Progenitor cell of endocrine pancreas (in vitro differentiated cells): ENCODE measurements around the gene NPR2. TPM values are rescaled to one million over a fixed set of nuclear protein-coding genes. Genes with fewer than 3 reads are reported as not detected.

Source experiments
- DNase-seq: peaks from one replicate; pipeline ENCODE4 v3.0.0; 2021; ENCODE audit warnings: low spot score; ENCODE audit not compliant: unreplicated experiment
- H3K27ac Mint-ChIP-seq: 2 replicates; pipeline ENCODE4 v1.8.0; 2021; ENCODE audit warnings: mild to moderate bottlenecking, moderate library complexity, mixed read lengths
- H3K27me3 Mint-ChIP-seq: 2 replicates; pipeline ENCODE4 v1.8.0; 2021; ENCODE audit warnings: mixed read lengths
- H3K36me3 Mint-ChIP-seq: 2 replicates; pipeline ENCODE4 v1.8.0; 2022; ENCODE audit warnings: mixed read lengths; ENCODE audit not compliant: insufficient read depth
- H3K4me1 Mint-ChIP-seq: 2 replicates; pipeline ENCODE4 v1.8.0; 2021; ENCODE audit warnings: low read depth, mixed read lengths
- H3K4me3 Mint-ChIP-seq: 2 replicates; pipeline ENCODE4 v1.8.0; 2021; ENCODE audit warnings: low read depth, mild to moderate bottlenecking, moderate library complexity, mixed read lengths
- H3K9me3 Mint-ChIP-seq: 2 replicates; pipeline ENCODE4 v1.8.0; 2021; ENCODE audit warnings: low read depth, mixed read lengths
- total RNA-seq: library from RNA; stranded (reverse); gene quantifications from 2 replicates; pipeline ENCODE4 v1.2.1, GENCODE V29; 2021
- TF ChIP-seq, protein P1 (sequence below): fragments of 200-600 bp; sonication (generic); IDR thresholded peaks from one replicate; pipeline ENCODE4 v1.5.0; 2021; ENCODE audit warnings: antibody characterized with exemption, mild to moderate bottlenecking; ENCODE audit not compliant: unreplicated experiment

Gene NPR2
- total RNA-seq, 1 donor from 2014 or later, result 23.4 TPM

GRCh38 chr9:35835766-35836165 lies 44.4 kb downstream of the NPR2 start:
- no peak overlapping the region for H3K27ac Mint-ChIP-seq
- no peaks in the 10 kb centered on the region for H3K27me3 Mint-ChIP-seq
- H3K9me3 Mint-ChIP-seq, result no peaks in the 10 kb centered on the region

GRCh38 chr9:35836595-35836994 lies 45.2 kb downstream of the NPR2 start:
- no peak overlapping the region for H3K4me3 Mint-ChIP-seq
- H3K36me3 Mint-ChIP-seq, result peaks cover 6% of the 10 kb centered on the region
- H3K4me1 Mint-ChIP-seq, result peaks cover 22% of the 10 kb centered on the region
- H3K27ac Mint-ChIP-seq, result no peak overlapping the region
- DNase-seq, result no peak
- no peaks in the 10 kb centered on the region for H3K27me3 Mint-ChIP-seq
- H3K9me3 Mint-ChIP-seq, result no peaks in the 10 kb centered on the region
- TF ChIP-seq, protein P1, sequence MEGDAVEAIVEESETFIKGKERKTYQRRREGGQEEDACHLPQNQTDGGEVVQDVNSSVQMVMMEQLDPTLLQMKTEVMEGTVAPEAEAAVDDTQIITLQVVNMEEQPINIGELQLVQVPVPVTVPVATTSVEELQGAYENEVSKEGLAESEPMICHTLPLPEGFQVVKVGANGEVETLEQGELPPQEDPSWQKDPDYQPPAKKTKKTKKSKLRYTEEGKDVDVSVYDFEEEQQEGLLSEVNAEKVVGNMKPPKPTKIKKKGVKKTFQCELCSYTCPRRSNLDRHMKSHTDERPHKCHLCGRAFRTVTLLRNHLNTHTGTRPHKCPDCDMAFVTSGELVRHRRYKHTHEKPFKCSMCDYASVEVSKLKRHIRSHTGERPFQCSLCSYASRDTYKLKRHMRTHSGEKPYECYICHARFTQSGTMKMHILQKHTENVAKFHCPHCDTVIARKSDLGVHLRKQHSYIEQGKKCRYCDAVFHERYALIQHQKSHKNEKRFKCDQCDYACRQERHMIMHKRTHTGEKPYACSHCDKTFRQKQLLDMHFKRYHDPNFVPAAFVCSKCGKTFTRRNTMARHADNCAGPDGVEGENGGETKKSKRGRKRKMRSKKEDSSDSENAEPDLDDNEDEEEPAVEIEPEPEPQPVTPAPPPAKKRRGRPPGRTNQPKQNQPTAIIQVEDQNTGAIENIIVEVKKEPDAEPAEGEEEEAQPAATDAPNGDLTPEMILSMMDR, result no peak

More at GRCh38 chr9:35835766-35836165, 44.4 kb downstream of the NPR2 start:
- peaks cover 24% of the 10 kb centered on the region for H3K4me1 Mint-ChIP-seq
- H3K36me3 Mint-ChIP-seq, result peaks cover 6% of the 10 kb centered on the region
- DNase-seq, result no peak
- no peak overlapping the region for H3K4me3 Mint-ChIP-seq
- TF ChIP-seq, protein P1, result no peak

GRCh38 chr9:35839926-35840325 lies 48.5 kb downstream of the NPR2 start:
- TF ChIP-seq, protein P1, result no peak
- H3K27me3 Mint-ChIP-seq, result no peaks in the 10 kb centered on the region
- H3K27ac Mint-ChIP-seq, result no peak overlapping the region
- H3K4me3 Mint-ChIP-seq, result no peak overlapping the region
- H3K36me3 Mint-ChIP-seq, result peaks cover 7% of the 10 kb centered on the region
- peaks cover 13% of the 10 kb centered on the region for H3K4me1 Mint-ChIP-seq
- no peaks in the 10 kb centered on the region for H3K9me3 Mint-ChIP-seq
- no peak for DNase-seq

- peaks cover 7% of the 10 kb centered on the region for H3K36me3 Mint-ChIP-seq
- peaks cover 5% of the 10 kb centered on the region for H3K27me3 Mint-ChIP-seq
- H3K4me1 Mint-ChIP-seq, result peaks cover 11% of the 10 kb centered on the region
- H3K4me3 Mint-ChIP-seq, result no peak overlapping the region
- H3K9me3 Mint-ChIP-seq, result no peaks in the 10 kb centered on the region
- TF ChIP-seq, protein P1, result no peak
- DNase-seq, result no peak
- H3K27ac Mint-ChIP-seq, result no peak overlapping the region
Observed at GRCh38 chr9:35840881-35841644, 49.7 kb downstream of the NPR2 start.

GRCh38 chr9:35841645-35841900 lies 50.2 kb downstream of the NPR2 start:
- peaks cover 11% of the 10 kb centered on the region for H3K4me1 Mint-ChIP-seq
- H3K4me3 Mint-ChIP-seq, result no peak overlapping the region
- TF ChIP-seq, protein P1, result no peak
- H3K9me3 Mint-ChIP-seq, result no peaks in the 10 kb centered on the region
- no peak for DNase-seq
- no peak overlapping the region for H3K27ac Mint-ChIP-seq
- H3K36me3 Mint-ChIP-seq, result peaks cover 7% of the 10 kb centered on the region
- H3K27me3 Mint-ChIP-seq, result peaks cover 5% of the 10 kb centered on the region
